HuH-7 (cell line): ENCODE results near the gene GSK3A.
A peak's percentile ranks its signal among the peaks of the same experiment; 100 is the strongest.

ENCODE experiments used
- DNase-seq: peaks from one replicate; pipeline ENCODE4 v3.0.0; 2011; ENCODE audit warnings: low spot score

GSK3A gene

GRCh38 chr19:42280815-42281145, 38.4 kb upstream of the GSK3A start:
- no peak for DNase-seq

GRCh38 chr19:42279902-42280814, 37.8 kb upstream of the GSK3A start:
- DNase-seq = peak; percentile 100

GRCh38 chr19:42279155-42279901, 36.9 kb upstream of the GSK3A start:
- no peak for DNase-seq

GRCh38 chr19:42278452-42279154, 36.2 kb upstream of the GSK3A start:
- no peak for DNase-seq

- no peak for DNase-seq
These were observed 35.5 kb upstream of the GSK3A start for GRCh38 chr19:42277821-42278451.

- no peak for DNase-seq
These were observed 34.4 kb upstream of the GSK3A start for GRCh38 chr19:42276821-42277220.

- DNase-seq = no peak
These were observed 33.9 kb upstream of the GSK3A start for GRCh38 chr19:42276284-42276683.

- DNase-seq = no peak
These were observed 33.1 kb upstream of the GSK3A start for GRCh38 chr19:42275517-42275916.

GRCh38 chr19:42275103-42275502, 32.7 kb upstream of the GSK3A start:
- DNase-seq = no peak

- DNase-seq = no peak
These were observed 31.8 kb upstream of the GSK3A start for GRCh38 chr19:42274065-42274682.

GRCh38 chr19:42273407-42274064, 31.1 kb upstream of the GSK3A start:
- no peak for DNase-seq

GRCh38 chr19:42272989-42273406, 30.6 kb upstream of the GSK3A start:
- DNase-seq = no peak

- DNase-seq = no peak
These were observed 30.1 kb upstream of the GSK3A start for GRCh38 chr19:42272535-42272897.

GRCh38 chr19:42271861-42272534, 29.6 kb upstream of the GSK3A start:
- DNase-seq = no peak

GRCh38 chr19:42271045-42271419, 28.6 kb upstream of the GSK3A start:
- DNase-seq = no peak

GRCh38 chr19:42270346-42271044, 28.1 kb upstream of the GSK3A start:
- no peak for DNase-seq

GRCh38 chr19:42269478-42270345, 27.3 kb upstream of the GSK3A start:
- no peak for DNase-seq

- peak; percentile 99 for DNase-seq
These were observed 26.5 kb upstream of the GSK3A start, which contains the start of gene CIC for GRCh38 chr19:42268704-42269477. CIC (plus strand) TSS chr19:42269252; CDS start chr19:42271784, 2,532 bp downstream.
